Mammary epithelial cell (primary cell): ENCODE measurements around the gene HAVCR1.

Experiments
- EZH2 ChIP-seq: IDR thresholded peaks from 2 replicates; pipeline ENCODE4 v1.6.1; 2012; ENCODE audit warnings: low read length, inconsistent platforms, borderline replicate concordance
- TF ChIP-seq, protein P1 (sequence below), 2 donors: IDR thresholded peaks in 1 of 2; conservative IDR thresholded peaks in 1 of 2; 2 replicates each; pipeline ENCODE4 v1.5.1; 2011 to 2012; ENCODE audit warnings: inconsistent platforms in 2 of 2, low read length in 2 of 2, mild to moderate bottlenecking in 2 of 2, control low read depth in 1 of 2, low read depth in 1 of 2; ENCODE audit not compliant: insufficient read depth in 1 of 2; ENCODE audit errors: extremely low read depth in 1 of 2

DNA sequence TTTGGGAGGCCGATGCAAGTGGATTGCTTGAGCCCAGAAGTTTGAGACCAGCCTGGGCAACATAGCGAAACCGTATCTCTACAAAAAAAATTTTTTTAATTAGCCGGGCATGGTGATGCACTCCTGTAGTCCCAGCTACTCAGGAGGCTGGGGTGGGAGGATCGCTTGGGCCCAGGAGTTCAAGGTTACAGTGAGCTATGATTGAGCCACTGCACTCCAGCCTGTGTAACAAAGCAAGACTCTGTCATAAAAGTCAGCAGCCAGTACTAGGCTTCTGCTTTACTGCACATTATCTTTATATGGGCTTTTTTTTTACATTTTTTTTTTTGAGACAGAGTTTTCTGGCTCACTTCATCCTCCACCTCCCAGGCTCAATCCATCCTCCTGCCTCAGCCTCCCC, 9.4 kb upstream of the HAVCR1 start:
- TF ChIP-seq, protein P1, sequence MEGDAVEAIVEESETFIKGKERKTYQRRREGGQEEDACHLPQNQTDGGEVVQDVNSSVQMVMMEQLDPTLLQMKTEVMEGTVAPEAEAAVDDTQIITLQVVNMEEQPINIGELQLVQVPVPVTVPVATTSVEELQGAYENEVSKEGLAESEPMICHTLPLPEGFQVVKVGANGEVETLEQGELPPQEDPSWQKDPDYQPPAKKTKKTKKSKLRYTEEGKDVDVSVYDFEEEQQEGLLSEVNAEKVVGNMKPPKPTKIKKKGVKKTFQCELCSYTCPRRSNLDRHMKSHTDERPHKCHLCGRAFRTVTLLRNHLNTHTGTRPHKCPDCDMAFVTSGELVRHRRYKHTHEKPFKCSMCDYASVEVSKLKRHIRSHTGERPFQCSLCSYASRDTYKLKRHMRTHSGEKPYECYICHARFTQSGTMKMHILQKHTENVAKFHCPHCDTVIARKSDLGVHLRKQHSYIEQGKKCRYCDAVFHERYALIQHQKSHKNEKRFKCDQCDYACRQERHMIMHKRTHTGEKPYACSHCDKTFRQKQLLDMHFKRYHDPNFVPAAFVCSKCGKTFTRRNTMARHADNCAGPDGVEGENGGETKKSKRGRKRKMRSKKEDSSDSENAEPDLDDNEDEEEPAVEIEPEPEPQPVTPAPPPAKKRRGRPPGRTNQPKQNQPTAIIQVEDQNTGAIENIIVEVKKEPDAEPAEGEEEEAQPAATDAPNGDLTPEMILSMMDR (conservative IDR thresholded peaks at IDR 0.05 in 1 of 2, IDR thresholded peaks at IDR 0.05 in 1 of 2; ENCODE audit: extremely low read depth in 1 of 2, insufficient read depth in 1 of 2, low read depth in 1 of 2, low read length in 2 of 2): no peak
- TF ChIP-seq EZH2: no peak
